AG09319 (cell line): ENCODE measurements around the gene NADK.

Experiments
- DNase-seq: peaks from one replicate; pipeline ENCODE4 v3.0.0-alpha.2; 2010; ENCODE audit warnings: low read depth; ENCODE audit errors: extremely low read depth
- CTCF ChIP-seq: IDR thresholded peaks from 2 replicates; pipeline ENCODE4 v1.5.1; 2011; ENCODE audit warnings: low read depth, mild to moderate bottlenecking, inconsistent platforms, low read length, moderate library complexity

NADK gene

GRCh38 chr1:1797731-1798341, 19.6 kb upstream of the NADK start:
- TF ChIP-seq CTCF = no peak
- DNase-seq = no peak

GRCh38 chr1:1796466-1796865, 18.2 kb upstream of the NADK start:
- peak; percentile 18 for TF ChIP-seq CTCF
- no peak for DNase-seq

GRCh38 chr1:1794999-1795398, 16.7 kb upstream of the NADK start:
- no peak for TF ChIP-seq CTCF
- DNase-seq = no peak

GRCh38 chr1:1793481-1794244, 15.4 kb upstream of the NADK start:
- no peak for TF ChIP-seq CTCF

GRCh38 chr1:1788646-1789431, 10.6 kb upstream of the NADK start:
- DNase-seq = no peak

More at GRCh38 chr1:1793481-1794244, 15.4 kb upstream of the NADK start:
- no peak for DNase-seq

GRCh38 chr1:1788136-1788535, 9.9 kb upstream of the NADK start:
- TF ChIP-seq CTCF = no peak
- DNase-seq = no peak

More at GRCh38 chr1:1788646-1789431, 10.6 kb upstream of the NADK start:
- peak; percentile 34 for TF ChIP-seq CTCF
